Tibial nerve (tissue), 3 donors: Measurements from ENCODE around the gene NRN1L.

Source experiments
- CTCF ChIP-seq, 5 experiments: fragments of 200-600 bp in 3 of 5; fragments of 450-650 bp in 2 of 5; sonication (generic) in 3 of 5; IDR thresholded peaks; one replicate each; pipeline ENCODE4 v1.5.1; 2016 to 2019; ENCODE audit warnings: antibody characterized with exemption in 5 of 5, mild to moderate bottlenecking in 3 of 5, moderate library complexity in 2 of 5
- POLR2A ChIP-seq, 2 donors: fragments of 450-650 bp; IDR thresholded peaks; one replicate each; pipeline ENCODE4 v1.6.1; 2017; ENCODE audit warnings: antibody characterized with exemption in 2 of 2, mild to moderate bottlenecking in 2 of 2, moderate library complexity in 2 of 2

GRCh38 chr16:67864594-67864993, 20.1 kb upstream of the NRN1L start:
- TF ChIP-seq CTCF (IDR thresholded peaks at IDR 0.05) (no peak), POLR2A (IDR thresholded peaks at IDR 0.05) (no peak)
